GM19238 (cell line): ENCODE measurements around the gene LRRC23.

ENCODE experiments used
- DNase-seq: peaks from one replicate; pipeline ENCODE4 v3.0.0; 2011; ENCODE audit warnings: low spot score; ENCODE audit not compliant: insufficient read length

LRRC23 gene

DNA sequence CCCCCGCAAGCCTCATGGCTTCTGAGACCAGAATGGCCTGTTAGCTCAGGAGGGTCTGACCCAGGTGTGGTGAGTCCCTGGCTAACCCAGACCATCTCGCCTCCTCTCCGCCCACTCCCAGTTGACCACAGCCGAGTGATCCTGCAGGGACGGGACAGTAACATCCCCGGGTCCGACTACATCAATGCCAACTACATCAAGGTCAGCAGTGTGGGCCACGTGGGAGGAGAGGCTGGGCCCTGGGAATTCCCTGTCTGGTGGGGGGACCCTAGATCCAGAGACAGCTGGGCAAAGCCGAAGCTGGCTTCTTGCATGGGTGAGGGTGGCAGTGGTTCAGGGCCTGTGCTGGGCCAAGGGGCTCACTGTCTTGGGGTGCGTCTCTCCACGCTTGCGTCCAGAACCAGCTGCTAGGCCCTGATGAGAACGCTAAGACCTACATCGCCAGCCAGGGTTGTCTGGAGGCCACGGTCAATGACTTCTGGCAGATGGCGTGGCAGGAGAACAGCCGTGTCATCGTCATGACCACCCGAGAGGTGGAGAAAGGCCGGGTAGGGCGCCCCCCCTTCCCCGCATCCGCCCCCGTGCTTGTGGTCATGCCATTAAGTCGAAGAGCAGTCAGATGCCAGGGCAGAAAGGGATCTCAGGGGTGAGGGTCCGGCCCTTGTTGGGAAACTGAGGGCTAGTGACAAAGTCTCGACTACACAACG is 51.6 kb downstream of the LRRC23 start:
- DNase-seq: no peak

DNA sequence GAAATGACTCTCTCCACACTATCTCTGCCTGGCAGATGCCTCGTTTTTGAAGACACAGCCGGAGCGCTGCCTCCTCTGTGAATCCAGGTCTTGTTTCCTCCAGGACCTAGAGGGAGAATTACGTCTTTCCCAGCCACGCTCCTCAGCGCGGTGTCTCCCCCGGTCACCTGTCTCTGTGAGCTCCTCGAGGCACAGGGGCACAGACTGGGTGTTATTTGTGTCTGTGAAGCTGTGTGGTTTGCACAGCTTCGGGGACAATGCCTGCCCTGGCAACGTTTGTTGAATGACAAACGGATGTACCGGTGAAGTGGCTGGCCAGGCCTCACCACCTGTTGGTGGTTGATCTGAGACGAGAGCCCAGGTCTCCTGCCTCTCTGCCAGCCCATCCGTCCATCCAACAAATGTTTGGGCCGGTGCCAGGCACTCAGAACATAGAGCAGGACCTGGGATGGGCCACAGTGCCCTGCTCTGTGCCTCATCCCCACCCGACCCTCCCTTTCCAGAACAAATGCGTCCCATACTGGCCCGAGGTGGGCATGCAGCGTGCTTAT is 52.6 kb downstream of the LRRC23 start:
- DNase-seq: no peak

DNA sequence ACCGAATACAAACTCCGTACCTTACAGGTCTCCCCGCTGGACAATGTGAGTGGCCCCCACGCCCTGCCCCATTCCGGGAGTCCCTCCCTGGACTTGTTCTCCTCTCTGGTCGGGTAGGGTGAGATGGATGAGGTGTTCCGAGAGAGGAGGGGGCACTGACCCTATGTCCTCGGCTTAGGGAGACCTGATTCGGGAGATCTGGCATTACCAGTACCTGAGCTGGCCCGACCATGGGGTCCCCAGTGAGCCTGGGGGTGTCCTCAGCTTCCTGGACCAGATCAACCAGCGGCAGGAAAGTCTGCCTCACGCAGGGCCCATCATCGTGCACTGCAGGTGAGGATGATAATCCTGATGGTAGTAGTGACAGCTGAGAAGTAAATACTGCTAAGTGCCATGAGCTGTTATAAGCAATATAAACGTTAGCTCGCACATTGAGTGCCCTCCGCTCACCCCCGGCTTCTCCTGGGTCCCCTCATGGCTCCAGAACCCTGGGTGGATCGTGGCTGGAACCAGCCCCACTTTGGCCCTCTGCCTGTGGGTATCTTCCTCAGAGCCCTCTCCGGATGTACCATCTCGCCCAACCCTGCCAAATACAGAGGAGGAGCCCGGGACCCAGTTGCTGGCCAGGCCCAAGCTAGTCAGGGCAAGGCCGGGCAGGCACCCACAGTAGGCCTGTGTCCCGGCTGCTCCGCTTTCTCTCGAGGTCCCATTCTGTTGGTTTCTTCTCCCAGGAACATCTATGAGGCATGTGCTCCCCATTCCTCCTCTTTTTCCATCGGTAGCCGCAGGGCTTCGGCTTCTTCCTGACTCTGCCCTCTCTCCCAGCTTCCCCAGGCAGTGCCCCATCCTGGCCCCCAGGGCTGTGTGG is 53.4 kb downstream of the LRRC23 start:
- no peak for DNase-seq

DNA sequence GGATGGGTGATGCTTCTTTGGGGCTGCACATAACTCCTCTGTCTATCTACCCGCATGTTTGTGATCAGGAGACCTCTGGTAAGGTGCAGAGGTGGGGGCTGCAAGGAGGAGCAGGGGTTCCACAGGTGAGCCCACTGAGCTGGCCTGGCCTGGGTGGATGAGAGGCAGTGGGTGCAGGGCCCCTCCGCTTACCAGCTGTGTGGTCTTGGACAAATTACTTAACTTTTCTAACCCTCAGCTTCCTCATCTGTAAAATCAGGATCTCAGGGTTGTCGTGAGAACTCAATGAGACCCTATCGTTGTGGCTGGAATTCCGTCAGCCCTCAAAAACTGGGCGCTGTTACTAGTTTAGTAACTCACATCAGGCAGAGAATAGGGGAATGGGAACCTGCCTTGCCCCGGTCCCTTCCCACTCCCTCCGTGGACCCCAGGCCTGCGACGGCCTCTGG is 54.0 kb downstream of the LRRC23 start:
- no peak for DNase-seq

DNA sequence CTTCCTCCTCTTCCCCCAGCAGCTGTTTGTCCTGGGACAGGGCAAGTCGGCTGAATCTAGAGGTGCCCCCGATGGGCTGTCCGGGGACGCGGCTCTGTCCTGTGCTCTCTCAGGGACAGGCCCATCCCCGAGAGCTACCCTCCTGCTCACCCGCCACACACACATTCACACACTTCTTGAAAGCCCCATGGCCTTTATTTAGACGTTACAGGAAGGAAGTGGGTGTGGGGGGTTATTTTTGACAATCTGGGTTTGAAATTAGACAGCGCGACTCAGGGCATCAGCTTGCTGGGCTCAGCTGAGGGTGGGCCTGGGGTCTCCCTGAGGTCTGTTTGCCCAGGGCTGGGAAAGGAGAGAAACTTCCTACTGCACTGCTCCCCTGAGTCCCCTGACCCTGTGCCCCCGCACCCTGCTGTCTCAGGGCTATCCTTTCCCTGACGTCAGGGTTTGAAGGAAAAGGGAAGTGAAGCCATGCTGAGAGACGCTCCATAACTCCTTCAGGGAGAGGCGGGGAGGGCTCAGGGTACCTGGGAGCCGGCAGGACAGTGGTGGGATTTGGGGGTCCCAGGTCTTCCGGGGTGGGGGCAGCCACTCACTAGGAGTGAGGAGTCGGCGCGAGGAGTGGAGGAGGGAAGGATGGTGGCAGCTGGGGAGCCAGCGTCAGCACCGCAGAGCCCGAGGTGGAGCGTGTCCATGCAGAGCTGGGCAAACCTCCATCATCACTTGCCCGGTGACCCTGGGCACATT is 54.6 kb downstream of the LRRC23 start:
- DNase-seq: no peak

DNA sequence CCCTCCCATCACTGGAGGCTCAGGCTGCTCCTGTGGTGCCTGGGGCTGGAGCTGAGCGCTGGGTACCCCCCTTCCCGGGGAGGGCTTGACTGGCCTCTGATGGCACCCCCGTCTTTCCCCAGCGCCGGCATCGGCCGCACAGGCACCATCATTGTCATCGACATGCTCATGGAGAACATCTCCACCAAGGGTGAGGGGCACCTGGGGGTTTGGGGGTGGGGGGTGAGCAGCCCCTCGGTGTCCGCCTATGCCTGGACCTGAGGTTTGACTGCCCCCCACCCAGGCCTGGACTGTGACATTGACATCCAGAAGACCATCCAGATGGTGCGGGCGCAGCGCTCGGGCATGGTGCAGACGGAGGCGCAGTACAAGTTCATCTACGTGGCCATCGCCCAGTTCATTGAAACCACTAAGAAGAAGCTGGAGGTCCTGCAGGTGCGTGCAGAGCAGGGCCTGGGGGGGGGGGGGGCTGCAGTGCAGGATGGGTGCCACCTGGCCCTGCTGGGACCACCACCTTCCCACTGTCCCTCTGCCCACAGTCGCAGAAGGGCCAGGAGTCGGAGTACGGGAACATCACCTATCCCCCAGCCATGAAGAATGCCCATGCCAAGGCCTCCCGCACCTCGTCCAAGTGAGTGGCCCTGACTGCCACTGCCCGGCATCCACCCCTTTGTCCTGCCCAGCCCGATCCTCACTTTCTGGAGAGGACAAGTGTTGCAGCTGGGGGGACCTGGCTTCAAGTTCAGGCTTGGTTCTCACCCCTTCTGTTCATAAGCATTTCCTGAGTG is 55.4 kb downstream of the LRRC23 start:
- DNase-seq: no peak

DNA sequence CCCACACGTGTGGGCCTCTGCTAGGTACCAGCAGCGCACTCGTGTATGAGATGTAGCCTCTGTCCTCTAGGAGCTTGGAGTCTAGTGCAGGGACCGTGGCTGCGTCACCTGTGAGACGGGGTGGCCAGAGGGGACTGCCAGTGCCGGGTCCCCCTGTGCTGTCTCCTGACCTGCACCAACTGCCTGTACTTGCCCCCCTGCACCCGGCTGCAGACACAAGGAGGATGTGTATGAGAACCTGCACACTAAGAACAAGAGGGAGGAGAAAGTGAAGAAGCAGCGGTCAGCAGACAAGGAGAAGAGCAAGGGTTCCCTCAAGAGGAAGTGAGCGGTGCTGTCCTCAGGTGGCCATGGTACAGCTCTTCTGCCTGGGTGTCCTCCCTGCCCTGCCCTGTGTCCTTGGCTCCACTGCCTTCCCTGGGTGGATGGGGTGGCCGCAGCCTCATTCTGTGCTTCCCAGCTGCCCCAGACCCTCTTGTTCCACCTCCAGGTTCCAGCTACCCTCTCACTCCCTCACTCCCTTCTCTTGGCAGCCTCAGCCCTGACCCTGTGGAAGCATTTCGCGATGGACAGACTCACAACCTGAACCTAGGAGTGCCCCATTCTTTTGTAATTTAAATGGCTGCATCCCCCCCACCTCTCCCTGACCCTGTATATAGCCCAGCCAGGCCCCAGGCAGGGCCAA is 56.1 kb downstream of the LRRC23 start:
- no peak for DNase-seq

DNA sequence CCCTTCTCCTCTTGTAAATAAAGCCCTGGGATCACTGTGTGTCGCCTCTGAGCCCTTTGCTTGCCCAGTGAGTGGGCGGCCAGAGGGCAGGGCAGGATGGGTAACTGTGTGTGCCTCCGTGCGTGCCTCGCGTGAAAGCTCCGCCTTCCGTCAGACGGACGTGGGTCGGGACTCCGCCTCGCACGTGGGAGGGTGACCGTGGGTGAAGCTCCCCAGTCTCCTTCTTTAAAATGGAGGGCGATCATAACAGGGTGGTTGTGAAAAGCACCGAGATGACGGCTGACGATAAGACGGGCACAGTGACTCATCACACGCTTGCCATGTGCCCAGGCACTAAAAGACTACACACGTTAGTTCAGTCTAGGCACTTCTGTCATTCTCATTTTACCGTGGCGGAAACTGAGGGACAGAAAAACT is 56.7 kb downstream of the LRRC23 start:
- no peak for DNase-seq

DNA sequence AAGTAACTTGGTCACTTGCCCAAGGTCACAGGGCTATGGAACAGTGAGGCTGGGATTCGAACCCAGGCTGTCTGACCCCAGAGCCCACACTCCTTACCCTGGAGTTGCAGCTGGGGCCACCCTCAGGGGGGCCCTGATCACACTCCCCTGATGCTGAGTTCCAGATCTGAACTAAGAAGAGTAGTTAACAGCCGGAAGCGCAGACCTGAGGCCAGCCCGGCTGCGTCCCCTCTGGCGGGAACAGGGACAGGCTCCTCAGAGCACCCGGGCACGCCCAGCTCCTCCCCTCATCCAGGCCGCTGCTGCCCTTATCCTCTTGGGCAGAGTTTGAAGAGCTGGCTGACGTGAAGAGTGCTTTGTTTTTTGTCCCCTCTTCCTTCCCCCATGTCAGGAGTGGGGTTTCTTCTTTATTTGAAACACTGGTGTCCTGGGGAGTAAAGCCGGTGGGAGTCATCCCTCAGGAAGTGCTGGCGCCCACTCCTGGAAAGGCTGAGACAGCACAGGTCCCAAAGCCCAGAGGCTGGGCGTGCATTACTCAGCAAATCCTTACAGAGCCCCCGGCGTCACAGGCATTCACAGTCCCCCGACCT is 57.2 kb downstream of the LRRC23 start:
- no peak for DNase-seq

DNA sequence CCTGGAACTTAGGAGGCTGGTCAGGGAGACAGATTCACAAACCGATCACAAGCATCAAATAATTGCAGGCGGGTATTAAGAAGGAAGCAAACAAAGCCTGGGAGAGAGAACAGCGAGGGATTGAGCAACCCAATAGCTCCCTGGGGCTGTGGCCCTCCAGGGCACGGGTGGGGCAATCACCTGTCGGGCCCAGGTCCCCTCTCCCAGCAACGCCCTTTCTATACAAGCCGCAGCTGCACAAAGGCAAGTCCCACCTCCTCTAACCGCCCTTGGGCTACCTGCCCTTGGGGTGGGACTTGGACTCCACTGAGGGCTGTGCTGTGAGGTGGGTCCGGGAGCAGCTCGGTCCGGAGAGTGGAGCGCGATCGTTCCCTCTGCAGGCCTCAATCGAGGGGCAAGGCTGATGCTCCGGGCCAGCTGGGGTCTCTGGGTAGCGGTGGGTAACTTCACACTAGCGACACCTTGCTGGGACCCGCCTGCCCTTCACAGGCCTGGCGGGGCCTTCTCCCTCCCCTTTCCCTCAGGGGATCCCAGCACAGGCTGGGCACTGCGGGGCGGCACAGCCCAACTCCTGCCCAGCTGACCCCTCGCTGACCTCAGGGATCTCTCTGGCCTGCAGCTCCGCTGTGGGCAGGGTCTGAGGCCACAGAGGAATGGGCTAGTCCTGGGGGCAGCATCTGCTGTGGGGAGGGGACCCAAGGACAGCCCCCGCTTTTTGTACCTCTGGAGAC is 57.8 kb downstream of the LRRC23 start:
- DNase-seq: no peak

DNA sequence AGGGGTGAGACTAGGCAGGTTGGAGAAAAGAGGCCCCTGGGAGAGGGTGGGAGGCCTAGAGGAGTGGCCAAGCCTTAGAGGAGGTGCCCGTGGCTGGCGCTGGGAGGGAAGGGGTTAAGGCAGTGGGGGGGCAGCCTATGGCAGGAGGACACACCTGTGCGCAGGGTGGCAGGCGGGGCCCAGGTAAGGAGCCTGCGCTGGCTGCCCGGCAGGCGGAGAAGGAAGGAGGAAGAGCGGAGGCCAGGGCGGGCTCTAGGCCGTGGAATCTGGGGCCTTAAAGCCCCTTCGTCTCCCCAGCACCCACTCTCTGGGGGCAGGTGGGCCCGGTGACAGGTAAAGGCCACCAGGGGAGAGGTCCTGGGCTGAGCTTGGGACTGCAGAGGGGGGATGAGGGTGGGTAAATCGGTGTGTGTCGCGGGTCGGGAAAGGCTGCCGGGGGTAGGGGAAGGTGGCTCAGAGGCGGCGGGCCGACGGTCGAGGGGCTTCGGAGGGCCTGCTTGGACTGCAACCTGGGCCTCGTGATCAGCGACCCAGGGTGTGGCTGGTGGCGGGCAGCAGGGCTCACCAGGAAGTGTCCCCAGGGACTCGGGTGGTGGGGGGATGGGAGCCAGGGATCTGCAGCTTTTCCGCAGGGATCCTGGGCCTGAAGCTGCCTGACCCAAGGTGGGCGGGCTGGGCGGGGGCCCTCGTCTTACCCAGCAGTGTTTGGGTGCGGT is 58.6 kb downstream of the LRRC23 start:
- no peak for DNase-seq
